ENCODE measurements around the gene GRIN1. TPM values are rescaled to one million over a fixed set of nuclear protein-coding genes. Genes with fewer than 3 reads are reported as not detected.

Gene GRIN1
- total RNA-seq, 2 donors from 2014 or later: not detected

DNA sequence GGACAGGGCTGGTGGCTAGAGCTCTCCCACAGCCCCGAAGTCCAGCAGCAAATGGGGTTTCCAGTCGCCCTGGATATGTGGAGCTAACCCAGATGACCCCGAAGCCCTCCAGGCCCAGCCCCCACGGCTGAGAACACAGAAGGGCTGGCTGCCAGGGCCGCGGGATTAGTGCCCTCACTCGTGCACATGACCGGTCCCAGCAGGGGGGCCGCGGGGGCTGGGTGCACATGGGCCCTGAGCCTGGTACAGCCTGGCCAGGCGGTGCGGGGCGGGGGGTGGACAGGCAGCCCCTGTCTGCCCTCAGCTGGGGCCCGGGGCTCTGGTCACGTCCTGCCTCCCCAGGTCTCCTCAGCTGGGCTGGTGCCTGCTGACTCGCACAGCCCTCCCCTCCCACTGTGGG is 55.4 kb downstream of the GRIN1 start:
- no peaks in the 10 kb centered on the region for H3K27me3 ChIP-seq (replicated peaks; ENCODE audit: insufficient read depth)
- H3K9me3 ChIP-seq: no peaks in the 10 kb centered on the region
- DNase-seq (ENCODE audit: low spot score) (no peak), ATAC-seq (ENCODE audit: insufficient number of reproducible peaks, low FRiP score, low read depth) (no peak)
- no peak overlapping the region for H3K4me3 ChIP-seq
- peaks cover 17 to 36% of the 10 kb centered on the region in 2 donors for H3K4me1 ChIP-seq (ENCODE audit: control insufficient read depth in 1 of 2, low read depth in 2 of 2)
- H3K36me3 ChIP-seq: peaks cover 15% of the 10 kb centered on the region
- no peak overlapping the region for H3K27ac ChIP-seq
- no peak for TF ChIP-seq CTCF (IDR thresholded peaks at IDR 0.05)

- DNase-seq (ENCODE audit: low spot score) (no peak), ATAC-seq (ENCODE audit: insufficient number of reproducible peaks, low FRiP score, low read depth) (no peak)
- Histone ChIP-seq H3K27ac (no peak overlapping the region), H3K4me1 (ENCODE audit: control insufficient read depth in 1 of 2, low read depth in 2 of 2) (peaks cover 16 to 36% of the 10 kb centered on the region in 2 donors), H3K27me3 (replicated peaks; ENCODE audit: insufficient read depth) (no peaks in the 10 kb centered on the region), H3K36me3 (peaks cover 13% of the 10 kb centered on the region), H3K9me3 (no peaks in the 10 kb centered on the region), H3K4me3 (no peak overlapping the region)
- no peak for TF ChIP-seq CTCF (IDR thresholded peaks at IDR 0.05)
Measured at GRCh38 chr9:137194909-137195308, 56.0 kb downstream of the GRIN1 start.

- ATAC-seq (ENCODE audit: insufficient number of reproducible peaks, low FRiP score, low read depth) (no peak), DNase-seq (ENCODE audit: low spot score) (no peak)
- Histone ChIP-seq H3K27me3 (replicated peaks; ENCODE audit: insufficient read depth) (no peaks in the 10 kb centered on the region), H3K4me3 (no peak overlapping the region), H3K36me3 (peaks cover 9% of the 10 kb centered on the region), H3K4me1 (ENCODE audit: control insufficient read depth in 1 of 2, low read depth in 2 of 2) (peaks cover 11 to 28% of the 10 kb centered on the region in 2 donors), H3K9me3 (no peaks in the 10 kb centered on the region), H3K27ac (no peak overlapping the region)
- no peak for TF ChIP-seq CTCF (IDR thresholded peaks at IDR 0.05)
Measured at GRCh38 chr9:137195525-137196220, 56.7 kb downstream of the GRIN1 start.

DNA sequence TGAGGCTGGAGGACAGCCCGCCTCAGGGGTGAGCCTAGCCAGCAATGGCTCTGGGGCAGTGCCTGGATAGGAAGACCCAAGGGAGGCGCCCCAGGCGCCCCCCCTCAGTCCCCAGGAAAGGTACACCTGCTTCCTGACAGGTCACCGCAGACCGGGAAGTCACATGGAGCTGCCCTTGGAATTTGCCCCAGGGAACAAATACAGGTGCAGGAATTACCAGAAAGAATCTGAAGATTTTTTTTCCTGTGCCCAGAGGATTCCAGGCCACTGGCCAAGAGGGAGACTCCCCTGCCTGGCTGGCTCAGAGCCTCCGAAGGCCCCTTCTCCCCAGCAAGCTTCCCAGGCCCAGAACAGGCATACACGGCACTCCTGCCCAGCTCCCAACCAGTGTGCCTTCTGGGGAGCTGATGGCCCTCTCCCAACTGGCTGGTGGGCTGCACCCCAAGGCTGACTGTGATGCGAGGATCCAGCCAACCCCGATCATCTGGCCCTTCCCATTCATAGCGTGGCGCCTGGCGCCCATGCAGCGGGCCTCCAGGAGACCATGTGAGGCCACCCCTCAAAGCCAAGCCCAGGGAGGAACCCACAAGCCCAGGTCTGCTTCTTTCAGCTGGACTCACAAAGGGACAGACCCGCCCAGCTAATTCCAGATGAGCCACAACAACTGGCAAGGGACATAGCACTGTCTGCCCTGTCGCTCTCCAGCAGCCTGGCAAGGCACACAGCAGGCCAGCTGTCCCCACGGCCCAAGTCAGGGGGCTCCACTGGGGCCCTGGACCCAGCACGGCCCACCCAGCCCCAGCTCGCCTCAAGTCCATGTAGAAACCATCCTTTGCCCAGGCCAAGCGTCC is 59.3 kb downstream of the GRIN1 start:
- no peak for TF ChIP-seq CTCF (IDR thresholded peaks at IDR 0.05)
- DNase-seq (ENCODE audit: low spot score): no peak
- no peak for ATAC-seq (ENCODE audit: insufficient number of reproducible peaks, low FRiP score, low read depth)
- no peaks in the 10 kb centered on the region for H3K36me3 ChIP-seq
- peaks cover 19 to 49% of the 10 kb centered on the region in 2 donors for H3K4me1 ChIP-seq (ENCODE audit: control insufficient read depth in 1 of 2, low read depth in 2 of 2)
- no peak overlapping the region for H3K27ac ChIP-seq
- no peaks in the 10 kb centered on the region for H3K27me3 ChIP-seq (replicated peaks; ENCODE audit: insufficient read depth)
- no peak overlapping the region for H3K4me3 ChIP-seq
- no peaks in the 10 kb centered on the region for H3K9me3 ChIP-seq

- no peaks in the 10 kb centered on the region for H3K36me3 ChIP-seq
- H3K27me3 ChIP-seq (replicated peaks; ENCODE audit: insufficient read depth): no peaks in the 10 kb centered on the region
- H3K4me3 ChIP-seq: peak overlapping the region; percentile 69
- no peaks in the 10 kb centered on the region for H3K9me3 ChIP-seq
- DNase-seq (ENCODE audit: low spot score) (no peak), ATAC-seq (ENCODE audit: insufficient number of reproducible peaks, low FRiP score, low read depth) (no peak)
- no peak for TF ChIP-seq CTCF (IDR thresholded peaks at IDR 0.05)
- peaks cover 20 to 55% of the 10 kb centered on the region in 2 donors for H3K4me1 ChIP-seq (ENCODE audit: control insufficient read depth in 1 of 2, low read depth in 2 of 2)
- H3K27ac ChIP-seq: no peak overlapping the region
Measured at GRCh38 chr9:137198902-137199283, 59.9 kb downstream of the GRIN1 start.
